HG03095 (cell line): Measurements from ENCODE around the gene FRK.
"Not testable (repeated sequence)": the region's sequence is repeated elsewhere in the genome, so short reads cannot be mapped to it uniquely, and the experiment has no call there.

Experiments used
- ATAC-seq: cut with Tn5 transposase; IDR thresholded peaks from one replicate; pipeline ENCODE4 v1.9.1; 2021; ENCODE audit warnings: moderate library complexity; ENCODE audit not compliant: unreplicated experiment

The FRK gene, protein sequence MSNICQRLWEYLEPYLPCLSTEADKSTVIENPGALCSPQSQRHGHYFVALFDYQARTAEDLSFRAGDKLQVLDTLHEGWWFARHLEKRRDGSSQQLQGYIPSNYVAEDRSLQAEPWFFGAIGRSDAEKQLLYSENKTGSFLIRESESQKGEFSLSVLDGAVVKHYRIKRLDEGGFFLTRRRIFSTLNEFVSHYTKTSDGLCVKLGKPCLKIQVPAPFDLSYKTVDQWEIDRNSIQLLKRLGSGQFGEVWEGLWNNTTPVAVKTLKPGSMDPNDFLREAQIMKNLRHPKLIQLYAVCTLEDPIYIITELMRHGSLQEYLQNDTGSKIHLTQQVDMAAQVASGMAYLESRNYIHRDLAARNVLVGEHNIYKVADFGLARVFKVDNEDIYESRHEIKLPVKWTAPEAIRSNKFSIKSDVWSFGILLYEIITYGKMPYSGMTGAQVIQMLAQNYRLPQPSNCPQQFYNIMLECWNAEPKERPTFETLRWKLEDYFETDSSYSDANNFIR

DNA sequence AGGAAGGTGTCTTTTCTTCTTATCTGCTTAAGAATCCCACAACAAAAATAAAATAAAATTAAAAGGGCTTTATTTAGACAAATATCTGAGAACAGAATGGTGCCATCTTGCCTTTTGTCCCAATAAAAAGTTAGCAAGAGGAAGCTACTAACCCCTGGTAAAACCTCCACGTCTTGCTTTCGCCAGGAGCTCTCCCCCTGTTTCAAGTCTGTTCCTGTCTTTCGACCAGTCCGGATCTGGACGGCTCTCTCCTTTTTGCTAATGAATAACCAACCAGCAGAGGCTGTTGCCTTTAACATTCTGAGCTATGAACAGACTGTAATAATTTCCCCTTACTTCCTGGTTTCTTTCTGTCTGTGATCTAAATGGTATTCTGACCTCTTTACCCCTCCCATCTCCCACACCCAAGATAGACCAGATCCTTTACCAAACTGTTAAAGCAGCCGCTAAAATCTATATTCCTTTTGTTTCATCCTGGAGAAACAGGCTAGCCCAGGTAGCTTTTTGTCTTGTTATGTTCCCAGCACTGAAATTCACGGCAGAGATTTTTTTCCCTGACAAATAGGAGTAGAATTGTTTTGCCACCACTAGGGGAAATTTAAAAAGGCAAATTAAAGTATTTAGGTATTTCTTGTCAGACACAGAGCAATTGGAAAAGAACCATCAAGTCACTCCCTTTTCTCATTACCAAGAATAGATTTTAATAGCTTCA lies at the start of gene FRK:
TSS of gene FRK (minus strand) at position 320 of the 712 bp plus-strand sequence. CDS start 580 bp downstream, outside the sequence.
- peak; percentile 42 for ATAC-seq

DNA sequence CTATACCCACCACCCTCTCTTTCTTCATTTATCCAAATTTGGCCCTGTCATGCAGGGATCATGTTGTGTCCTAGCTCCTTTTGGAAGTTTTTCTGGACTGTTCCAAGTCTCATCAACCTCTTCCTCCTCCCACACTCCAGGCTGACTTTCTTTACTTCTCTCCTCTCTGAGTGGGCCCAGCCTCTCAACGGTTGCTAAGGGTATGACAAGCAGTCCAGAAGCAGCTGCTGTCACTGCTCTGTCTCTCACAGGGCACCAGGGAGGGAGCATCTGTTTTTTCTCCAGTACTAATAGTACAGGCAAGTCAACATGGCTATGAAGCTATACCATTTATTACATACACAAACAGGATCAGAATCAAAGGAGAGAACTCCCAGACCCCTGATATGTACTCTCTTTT lies 48.1 kb upstream of the FRK start:
- no peak for ATAC-seq

DNA sequence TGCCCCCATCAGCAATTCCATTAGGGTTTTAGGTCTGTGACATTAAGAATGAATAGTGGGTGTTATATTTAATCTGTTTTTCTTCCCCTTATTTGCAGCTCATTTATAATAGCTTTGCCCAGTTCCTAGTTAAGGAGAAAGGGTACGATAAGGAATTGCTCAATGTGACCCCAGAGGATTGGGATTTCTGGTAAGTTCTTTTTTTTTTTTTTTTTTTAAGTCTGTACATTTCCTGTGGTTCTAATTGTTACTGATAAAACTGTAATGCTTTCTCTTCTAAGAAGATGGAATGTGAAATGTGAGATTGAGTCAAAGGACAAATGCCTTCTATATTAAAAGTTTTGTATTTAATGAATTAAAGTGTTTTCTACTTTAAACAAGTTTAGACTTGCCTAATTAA lies 45.5 kb upstream of the FRK start:
- no peak for ATAC-seq

DNA sequence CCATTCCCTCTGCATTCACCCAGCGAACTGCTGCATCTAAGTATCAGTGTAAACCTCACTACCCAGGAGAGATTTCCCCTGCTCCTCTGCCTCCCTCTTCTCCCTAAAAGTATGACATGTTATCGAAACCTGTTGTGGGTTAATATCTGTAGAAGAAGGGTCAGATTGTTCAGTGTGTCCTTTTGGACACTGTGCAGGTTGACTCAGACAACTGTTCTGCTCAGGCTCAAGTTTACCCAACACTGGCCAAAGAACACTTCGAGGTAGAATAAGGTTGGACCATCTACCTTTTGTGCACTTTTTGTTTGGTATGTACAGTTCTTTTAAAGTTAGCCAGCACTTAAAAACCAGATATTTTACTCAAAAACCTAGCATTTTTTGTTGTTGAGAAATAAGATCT lies 44.6 kb upstream of the FRK start:
- no peak for ATAC-seq

DNA sequence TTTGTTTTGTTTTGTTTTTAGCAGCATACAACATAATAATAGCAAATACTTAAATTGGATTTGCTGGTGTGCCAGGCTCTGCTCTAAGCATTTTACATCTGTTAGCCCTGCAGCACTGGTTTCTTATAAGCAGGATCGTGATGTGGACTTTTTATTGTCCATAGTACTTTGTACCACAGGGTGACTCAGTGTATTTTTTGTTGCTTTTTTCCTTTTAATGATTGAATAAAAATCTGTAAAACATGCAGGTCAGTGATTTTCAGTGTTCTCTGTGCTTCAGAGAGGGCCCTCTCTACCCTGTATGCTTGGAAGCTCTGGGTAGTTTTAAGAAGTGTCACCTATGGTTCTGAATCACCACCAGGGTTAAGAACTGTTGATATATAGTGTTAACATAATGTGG lies 43.9 kb upstream of the FRK start:
- ATAC-seq = no peak

DNA sequence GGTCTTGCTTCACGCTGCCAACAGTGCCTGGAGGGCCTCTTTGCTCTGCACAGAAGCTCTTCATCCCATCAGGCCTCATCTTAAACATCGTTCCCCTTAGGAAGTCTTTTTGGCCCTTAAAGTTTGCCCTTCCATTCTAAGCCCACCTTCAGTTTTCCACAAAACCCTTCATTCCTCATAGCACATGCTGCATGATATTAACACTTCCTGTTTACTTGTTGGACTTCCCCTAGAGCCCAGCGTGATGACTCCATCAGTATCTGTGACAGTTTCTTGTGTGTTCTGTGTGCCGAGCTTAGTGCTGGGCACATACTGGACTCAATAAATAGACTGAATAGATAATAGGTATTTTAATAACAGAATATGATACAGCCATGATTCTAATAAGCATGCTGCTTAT lies 42.2 kb upstream of the FRK start:
- no peak for ATAC-seq

DNA sequence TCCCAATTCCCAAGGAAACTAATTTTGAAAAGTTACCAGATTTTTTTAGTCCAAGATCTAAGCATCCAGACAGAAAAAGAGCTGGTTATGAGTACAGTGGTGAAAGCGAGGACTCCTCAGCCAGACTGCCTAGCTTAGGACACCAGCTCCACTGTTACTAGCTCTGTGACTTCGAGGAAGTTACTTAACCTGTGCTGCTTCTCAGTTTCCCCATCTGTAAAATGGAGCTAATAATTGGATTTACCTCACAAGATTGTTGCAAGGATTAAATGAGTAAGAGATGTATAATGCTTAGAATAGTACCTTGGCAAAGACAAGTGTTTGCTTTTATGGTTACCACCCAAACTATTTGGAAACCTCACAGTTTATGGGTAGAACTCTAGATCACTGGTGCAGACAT lies 41.1 kb upstream of the FRK start:
- ATAC-seq = no peak

DNA sequence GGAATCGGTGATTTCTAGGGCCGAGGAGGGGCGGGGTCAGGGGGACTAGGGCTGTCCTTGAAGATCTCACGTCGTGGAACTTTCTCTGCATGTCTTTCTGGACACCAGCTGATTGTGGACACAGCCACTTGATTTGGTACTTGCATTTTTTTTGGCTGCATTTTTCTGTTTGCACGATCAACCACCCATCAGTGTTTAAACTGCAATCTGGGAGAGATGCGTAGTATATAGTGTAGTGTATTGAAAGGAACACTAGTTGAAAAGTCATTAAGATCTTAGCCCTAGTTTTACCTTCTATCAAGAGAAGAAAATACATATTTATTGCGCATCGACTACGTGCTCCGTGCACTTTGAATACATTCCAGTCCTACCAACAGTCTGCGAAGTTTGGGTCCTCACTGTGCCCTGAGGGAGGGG lies 40.6 kb upstream of the FRK start:
- ATAC-seq = no peak

DNA sequence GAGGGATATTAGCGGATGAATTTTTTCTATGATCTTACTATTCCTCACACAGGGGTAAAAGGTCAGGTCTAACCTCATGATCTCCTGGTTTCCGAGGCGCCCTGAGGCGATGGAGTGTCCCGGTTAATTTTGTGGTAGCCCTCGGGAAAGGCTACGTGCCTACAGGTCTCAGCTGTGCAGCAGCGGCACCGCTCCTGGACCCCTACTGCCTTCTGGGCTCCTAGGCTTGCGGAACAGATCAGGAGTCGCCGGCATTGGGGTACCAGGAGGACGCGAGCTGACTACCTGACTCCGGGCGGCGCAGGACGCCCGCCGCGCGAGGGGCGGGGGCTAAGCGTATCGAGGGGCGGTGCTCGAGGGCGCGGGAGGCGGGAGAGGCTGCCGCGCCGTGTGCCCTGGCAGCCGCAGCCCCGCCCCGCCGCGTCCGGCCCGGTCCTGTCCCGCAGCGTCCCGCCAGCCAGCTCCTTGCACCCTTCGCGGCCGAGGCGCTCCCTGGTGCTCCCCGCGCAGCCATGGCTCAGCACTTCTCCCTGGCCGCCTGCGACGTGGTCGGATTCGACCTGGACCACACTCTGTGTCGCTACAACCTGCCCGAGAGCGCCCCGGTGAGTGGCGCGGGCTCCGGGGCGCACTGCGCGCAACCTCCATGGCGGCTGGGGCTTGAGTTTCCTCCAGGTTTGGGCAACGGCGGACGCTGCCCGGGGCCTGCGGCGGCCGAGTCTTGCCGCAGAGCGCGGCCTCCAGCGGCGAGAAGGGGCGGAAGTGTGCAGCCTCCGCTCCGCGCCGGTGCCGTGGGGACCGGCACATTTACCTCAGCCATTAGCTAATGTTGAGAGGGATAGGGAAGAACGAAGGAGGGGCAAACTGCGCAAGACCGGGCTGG lies 40.0 kb upstream of the FRK start, which contains the start of gene NT5DC1:
TSS of gene NT5DC1 (plus strand) at position 435 of the 883 bp plus-strand sequence. CDS start at position 513, 78 bp downstream.
- peak; percentile 88 for ATAC-seq

DNA sequence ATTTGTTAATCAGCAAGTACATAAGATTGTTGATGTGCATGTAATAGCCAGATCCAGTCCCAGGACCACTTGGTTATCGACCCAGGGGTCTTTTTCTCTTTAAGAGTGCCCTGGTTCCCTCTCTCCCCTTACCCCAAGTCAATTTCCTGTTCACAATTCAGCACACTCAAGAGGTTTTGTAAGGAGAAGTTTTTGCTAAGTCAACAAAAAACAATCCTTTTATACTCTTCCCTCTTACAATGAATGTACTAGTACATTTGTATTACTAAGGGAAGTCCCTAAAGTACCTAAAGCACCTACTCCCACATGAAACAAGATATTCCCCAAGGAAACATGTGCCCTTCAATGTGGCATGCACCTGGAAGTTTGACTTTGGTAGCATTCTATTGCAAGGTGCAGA lies 38.3 kb upstream of the FRK start:
- ATAC-seq = no peak

DNA sequence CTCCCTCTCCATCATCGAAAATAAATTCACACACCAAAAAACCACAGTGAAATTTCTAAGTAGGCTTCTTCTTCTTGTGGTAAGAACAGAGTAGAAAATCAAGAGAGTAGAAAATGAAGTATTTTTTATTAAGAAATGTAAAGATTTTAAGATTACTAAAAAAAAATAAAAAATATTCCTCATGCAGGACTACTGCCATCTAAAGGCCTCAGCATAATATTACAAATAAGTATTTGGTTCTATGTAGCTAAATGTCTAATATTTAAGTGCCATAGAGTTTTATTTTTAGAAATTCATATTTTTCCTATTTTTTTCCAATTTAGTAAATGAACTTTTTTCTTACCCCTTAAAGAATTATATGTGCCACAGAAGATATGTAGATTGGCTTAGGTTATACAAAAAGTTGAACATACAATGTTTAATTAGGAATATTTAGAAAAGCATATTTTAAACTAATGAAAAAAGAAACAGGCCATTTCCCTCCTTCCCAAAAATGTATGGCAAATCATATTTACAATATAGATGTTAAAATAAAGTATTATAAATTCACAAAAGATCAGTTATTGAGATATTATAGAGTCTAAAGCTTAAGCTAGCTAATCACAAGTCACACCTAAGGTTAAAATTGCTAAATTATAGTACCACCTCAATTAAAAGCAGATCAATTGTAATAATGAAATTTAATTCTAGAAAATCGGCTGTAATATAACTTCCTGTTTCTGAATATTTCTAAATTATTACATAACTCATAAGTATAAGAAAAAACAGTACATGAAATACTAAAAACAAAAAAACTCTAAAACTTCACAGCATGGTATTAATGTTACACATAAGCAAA lies 36.5 kb upstream of the FRK start:
- ATAC-seq = no peak

DNA sequence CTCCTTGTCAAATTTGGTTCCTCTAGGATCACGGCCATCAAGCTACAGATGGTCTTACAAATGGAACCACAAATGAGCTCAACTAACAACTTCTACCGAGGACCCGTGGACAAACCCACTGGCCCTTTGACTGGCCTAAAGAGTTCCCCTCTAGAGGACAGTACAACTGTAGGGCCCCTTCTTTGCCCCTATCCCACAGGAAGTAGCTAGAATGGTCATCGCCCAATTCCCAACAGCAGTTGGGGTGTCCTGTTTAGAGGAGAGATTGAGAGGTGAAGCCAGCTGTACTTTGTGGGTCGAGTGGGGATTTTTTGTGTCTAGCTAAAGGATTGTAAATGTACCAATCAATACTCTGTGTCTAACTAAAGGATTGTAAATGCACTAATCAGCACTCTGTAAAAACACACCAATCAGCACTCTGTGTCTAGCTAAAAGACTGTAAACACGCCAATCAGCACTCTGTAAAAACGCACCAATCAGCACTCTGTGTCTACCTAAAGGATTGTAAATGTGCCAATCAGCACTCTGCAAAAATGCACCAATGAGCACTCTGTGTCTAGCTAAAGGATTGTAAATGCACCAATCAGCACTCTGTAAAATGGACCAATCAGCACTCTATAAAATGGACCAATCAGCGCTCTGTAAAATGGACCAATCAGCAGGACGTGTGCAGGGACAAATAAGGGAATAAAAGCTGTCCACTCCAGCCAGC lies 35.5 kb upstream of the FRK start:
- ATAC-seq = not testable (repeated sequence)

DNA sequence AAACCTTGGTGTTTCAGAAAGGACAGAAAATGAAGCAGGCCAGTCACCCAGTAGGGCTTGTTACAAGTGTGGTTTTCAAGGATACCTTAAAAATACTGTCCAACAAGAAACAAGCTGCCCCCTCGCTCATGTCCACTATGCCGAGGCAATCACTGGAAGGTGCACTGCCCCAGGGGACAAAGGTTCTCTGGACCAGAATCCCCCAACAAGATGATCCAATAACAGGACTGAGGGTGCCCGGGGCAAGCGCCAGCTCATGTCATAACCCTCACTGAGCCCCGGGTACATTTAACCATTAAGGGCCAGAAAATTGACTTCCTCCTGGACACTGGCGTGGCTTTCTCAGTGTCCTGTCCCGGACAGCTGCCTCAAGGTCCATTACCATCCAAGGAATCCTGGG lies 33.4 kb upstream of the FRK start:
- ATAC-seq = no peak

DNA sequence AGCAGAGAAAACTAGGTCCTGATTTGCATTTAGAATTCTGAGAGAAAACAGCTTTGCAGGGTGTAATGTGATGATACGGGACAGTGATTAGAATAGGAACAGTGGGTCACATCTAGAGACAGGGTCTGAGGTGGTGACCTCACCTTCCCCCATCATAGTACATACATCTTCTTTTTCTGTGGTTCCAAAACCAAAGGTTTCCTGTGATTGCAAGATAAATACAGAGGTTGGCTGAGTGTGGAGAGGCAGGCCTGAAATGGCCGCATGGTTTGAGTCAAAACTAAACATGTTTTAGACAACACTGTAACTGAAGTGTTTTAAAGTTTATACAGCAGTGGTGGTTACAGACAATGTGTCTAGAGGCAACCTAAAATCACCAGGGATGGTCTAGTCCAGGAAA lies 29.6 kb upstream of the FRK start:
- peak; percentile 53 for ATAC-seq

DNA sequence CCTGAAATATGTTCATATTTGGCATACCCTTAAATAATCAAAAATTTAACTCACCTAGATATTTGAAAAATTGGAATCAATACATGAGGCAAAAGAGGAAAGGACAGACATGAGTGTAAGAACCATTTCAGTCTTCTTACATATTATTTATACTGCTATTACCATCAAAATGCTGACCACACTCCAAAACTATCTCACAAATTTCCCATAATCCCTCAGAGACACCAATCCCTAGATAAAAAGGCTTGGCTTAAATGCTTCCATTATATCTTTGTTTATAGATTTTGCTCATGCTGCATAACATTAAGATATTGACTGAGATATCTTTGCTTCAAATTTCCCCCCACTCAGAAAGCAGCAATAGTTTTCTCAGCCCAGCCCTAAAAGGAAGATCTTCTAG lies 28.3 kb upstream of the FRK start:
- no peak for ATAC-seq

DNA sequence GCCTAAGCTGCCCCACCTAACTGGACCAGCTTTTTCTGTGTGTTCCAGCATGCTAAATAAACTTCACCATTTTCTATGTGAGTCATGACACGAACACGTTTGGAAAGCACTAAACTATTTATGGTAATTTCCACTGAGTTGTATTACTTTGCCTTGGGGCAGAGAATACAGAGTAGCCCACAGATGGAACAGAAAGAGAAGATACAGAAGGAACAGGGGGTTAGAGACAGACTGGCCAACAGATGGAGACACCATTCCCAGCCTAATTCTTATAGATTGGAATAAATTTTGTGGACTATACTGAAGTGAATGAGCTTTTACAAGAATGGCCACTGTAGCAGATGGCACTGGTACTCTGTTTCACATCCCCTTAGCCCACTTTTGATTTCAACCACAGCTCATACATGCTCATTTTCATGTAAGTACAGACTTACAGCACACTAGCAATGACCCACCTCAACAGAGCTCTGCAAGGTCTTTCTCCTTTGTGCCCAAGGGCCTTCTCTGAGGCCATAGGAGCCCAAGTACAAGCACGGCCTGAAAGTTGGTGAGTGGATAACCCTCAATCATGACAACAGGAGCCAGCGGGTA lies 26.8 kb upstream of the FRK start:
- ATAC-seq = peak; percentile 95

DNA sequence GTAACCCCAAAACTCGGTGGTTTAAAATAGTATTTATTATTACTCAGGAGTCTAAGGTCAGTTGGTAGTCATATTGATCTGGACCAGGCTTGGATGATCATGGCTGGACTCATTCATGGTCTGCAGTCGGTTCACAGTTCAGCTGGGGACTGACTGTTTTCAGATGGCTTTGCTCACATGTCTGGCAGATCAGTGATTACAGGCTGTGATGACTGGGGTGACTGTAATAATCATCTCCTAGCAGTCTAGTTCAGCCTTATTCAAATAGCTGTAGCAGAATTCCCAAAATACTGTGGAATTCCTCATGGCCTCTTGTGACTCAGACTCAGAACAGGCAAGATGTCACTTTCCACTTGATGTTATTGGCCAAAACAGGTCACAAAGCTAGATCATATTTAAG lies 23.6 kb upstream of the FRK start:
- no peak for ATAC-seq

DNA sequence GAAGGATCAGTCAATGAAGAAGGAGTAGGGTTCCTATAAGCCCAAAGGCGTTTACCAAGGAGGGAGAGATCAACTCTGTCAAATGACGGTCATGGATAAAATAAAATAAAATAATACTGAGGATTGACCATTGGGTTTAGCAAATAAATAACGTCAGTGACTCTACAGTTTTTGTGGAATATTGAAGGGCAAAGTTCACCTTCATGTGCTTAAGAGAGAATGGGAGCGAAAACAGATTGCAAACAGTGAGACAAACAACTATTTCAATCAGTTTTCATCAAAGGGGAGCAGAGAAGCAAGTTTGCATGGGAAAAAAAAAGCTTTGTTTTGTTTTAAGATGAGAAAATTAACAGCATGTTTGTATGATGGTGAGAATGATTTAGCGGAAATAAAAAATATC lies 22.4 kb upstream of the FRK start:
- no peak for ATAC-seq

DNA sequence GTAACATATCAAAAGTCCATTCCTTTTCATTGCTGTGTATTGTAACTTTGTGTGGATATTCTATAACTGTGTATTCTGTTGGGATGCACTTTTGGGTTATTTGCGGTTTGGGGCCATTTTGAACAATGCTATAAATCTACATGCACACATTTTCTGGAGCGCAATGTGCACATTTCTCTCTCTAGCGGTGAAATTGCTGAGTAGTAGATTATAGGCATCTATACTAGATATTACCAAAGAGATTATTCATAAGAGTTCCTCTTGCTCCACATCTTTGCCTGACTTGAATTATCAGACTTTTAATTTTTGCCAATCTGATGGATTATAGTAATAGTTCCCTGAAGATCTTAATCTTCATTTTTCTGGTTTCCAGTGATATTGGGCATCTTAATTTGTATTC lies 18.3 kb upstream of the FRK start:
- ATAC-seq = no peak
